ENCODE measurements around the gene NDRG3.

The NDRG3 gene

GRCh38 chr20:36604952-36605398, 140.9 kb downstream of the NDRG3 start:
- Histone ChIP-seq H4K20me1 (ENCODE audit: insufficient read depth, low read length) (no peaks in the 10 kb centered on the region), H3K9me2 (replicated peaks; ENCODE audit: insufficient read depth, low read length) (no peaks in the 10 kb centered on the region), H3K27me3 (replicated peaks; ENCODE audit: insufficient read depth, low read length) (no peaks in the 10 kb centered on the region), H3K36me3 (replicated peaks; ENCODE audit: insufficient read depth, low read length) (peaks cover 10% of the 10 kb centered on the region; the same call in 1 of the 2 replicates), H3K9ac (ENCODE audit: low read length) (peak overlapping the region; percentile 94), H2AFZ (ENCODE audit: low read length) (peak overlapping the region; percentile 79), H3F3A (ENCODE audit: insufficient read depth, low read length) (peaks cover 27% of the 10 kb centered on the region; the same call in 1 of the 2 replicates), H3K79me2 (ENCODE audit: low read length) (peaks cover 43% of the 10 kb centered on the region), H3K27ac (ENCODE audit: low read length) (peak overlapping the region; percentile 98), H3K4me2 (ENCODE audit: low read depth, low read length) (peak overlapping the region; percentile 87), H3K9me3 (replicated peaks; ENCODE audit: insufficient read depth, low read length) (no peaks in the 10 kb centered on the region), H3K4me1 (ENCODE audit: low read length) (peaks cover 16% of the 10 kb centered on the region), H3K4me3 (ENCODE audit: low read length) (peak overlapping the region; percentile 97)
- DNase-seq, result peak; percentile 72
- no peak for TF ChIP-seq EZH2 (optimal IDR thresholded peaks at IDR 0.05; ENCODE audit: low read depth, low read length)
- TF ChIP-seq EZH2phosphoT487 (IDR thresholded peaks at IDR 0.05; ENCODE audit: low read length), result no peak
- no peak for TF ChIP-seq CTCF (IDR thresholded peaks at IDR 0.05; ENCODE audit: low read length)
